HG03354 (cell line): ENCODE measurements around the gene TBX4.

Source experiments
- ATAC-seq: cut with Tn5 transposase; IDR thresholded peaks from one replicate; pipeline ENCODE4 v1.9.1; 2021; ENCODE audit warnings: mild to moderate bottlenecking; ENCODE audit not compliant: unreplicated experiment, poor library complexity, severe bottlenecking

TBX4 gene

DNA sequence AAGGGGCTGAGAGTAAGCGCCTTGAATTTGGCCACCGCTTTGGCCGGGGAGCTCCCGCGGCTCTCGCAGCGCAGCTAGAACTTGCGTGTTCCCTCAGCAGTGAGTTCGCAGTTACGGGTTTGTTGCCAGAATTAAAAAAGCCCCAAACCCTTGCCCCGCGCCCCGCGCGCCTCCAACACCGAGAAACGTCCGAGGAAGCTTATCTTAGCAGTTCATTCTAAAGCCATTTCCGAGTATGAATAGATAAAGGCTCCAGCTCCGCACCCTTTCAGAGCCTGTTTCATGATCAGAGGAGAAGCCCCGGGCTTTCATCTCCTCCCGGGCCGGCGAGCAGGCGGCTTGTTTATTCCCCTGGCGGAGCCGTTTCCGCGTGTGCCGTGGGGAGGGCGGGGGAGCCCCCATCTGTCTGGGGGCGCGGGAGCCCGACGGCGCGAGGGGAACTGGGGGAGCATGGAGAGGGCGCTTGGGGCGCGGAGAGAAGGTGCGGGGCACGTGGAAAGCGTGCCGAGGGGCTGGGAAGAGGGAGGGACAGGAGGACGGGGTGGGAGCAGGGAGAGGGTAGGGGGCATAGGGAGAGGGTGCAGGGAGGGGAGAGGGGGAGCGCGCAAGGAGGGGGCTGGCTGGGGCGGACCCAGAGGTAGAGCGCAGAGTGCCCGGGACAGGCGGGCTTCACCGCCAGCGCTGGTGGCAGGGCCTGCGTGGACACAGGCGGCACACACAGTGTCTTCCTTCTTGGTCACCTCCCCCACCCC, 9.9 kb downstream of the TBX4 start:
- no peak for ATAC-seq

GRCh38 chr17:61462719-61463315, 10.6 kb downstream of the TBX4 start:
- ATAC-seq: no peak

DNA sequence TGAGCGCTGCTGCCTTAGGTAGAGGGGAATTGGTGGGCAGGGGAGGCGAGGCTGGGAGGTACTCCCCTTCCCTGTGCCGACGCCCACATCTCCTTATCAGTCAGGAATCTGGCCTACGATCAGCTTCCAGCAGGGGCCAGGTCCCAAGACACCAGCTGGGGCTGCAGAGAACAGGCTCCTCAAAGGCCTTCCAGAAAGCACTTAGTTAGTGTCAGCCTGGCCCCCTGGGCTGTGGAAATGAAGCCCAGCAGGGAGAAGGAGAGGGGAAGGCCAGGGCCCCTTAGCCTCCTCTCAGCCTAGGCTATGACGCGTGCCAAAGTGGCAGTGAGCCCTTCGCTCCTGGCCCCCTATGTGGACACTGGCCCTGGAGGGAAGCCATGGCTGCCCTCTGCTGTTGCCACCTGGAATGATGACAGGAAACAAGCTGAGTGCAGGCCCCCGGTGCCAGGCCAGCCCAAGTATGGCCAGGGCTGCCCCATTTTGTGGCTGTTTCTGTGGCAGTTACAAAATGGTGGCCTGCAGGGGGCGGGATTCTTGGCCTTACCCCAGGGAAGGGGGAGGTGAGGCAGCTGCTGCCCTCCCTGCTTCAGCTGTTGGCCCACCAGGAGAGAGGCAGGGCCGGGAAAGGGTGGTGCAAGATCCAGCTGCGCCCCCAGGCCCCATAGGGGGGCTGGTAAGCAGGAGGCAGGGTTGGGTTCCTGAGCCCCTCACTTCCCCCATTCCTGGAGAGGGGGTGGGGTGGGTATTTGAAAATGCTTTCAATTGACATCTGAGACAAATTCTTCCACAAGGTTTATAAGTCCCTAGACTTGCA, 11.3 kb downstream of the TBX4 start:
- no peak for ATAC-seq

GRCh38 chr17:61464130-61464842, 12.1 kb downstream of the TBX4 start:
- no peak for ATAC-seq

DNA sequence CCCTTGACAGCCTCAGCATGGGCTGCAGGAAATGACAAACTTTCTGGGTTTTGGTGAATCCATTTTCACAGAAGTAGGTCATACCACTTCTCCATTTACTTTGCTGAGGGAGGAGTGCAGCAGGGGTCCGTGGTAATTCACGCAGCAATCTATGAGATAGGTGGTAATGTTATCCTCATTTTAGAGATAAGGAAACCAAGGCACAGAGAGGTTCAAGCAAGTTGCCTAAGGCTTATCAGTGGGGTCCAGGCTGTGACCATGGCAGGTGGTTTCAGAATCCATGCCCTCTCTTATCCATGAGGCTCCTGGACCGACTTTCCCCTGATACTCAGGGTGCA, 12.6 kb downstream of the TBX4 start:
- no peak for ATAC-seq

DNA sequence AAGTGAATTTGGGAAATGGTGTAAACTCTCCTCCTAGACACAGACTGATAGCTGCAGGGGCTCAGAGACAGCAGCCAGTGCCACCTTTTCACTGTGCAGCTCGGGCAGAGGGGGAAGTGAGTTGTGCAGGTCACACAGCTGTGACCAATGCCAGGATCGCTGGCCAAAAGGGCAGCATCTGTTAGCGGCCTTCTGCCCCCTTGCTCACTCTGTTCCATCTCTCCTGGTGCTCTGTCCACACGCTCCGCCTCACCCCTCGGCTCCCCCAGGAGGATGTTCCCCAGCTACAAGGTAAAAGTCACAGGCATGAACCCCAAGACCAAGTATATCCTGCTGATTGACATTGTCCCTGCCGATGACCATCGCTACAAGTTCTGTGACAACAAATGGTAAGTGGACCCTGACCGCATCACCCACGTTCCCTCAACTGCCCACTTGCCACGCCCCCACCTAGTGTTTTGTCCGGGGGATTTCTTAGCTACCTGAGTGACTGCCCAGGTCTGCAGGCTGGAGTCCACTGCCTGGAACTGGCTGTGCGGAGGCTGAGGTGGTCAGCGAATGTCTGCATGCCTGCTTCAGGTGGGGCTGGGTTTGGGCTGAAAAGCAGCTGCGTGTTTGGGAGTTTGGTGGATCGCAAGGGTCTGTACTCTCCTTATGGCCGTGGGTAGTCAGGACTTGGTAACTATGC, 13.5 kb downstream of the TBX4 start:
- no peak for ATAC-seq

DNA sequence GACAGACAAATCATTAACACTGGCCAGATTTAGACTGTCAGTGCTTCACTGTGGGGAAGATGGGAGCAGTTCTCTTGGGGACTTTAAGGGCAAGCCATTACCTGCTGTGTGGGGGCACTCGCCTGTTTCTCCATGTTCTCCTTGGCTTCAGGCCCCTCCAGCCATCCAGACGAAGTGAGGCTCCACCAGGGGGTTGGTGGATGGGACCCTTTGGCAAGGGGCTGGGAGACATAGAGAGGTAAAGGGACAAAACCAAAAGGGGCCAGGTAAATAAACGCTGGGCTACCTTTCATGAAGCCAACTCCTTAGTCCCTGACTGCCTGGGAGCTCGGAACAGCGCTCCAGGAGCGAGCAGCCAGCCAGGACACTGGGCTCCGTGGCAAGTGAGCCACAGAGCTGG, 14.0 kb downstream of the TBX4 start:
- no peak for ATAC-seq

- no peak for ATAC-seq
Measured at GRCh38 chr17:61467416-61468262, 15.4 kb downstream of the TBX4 start.

DNA sequence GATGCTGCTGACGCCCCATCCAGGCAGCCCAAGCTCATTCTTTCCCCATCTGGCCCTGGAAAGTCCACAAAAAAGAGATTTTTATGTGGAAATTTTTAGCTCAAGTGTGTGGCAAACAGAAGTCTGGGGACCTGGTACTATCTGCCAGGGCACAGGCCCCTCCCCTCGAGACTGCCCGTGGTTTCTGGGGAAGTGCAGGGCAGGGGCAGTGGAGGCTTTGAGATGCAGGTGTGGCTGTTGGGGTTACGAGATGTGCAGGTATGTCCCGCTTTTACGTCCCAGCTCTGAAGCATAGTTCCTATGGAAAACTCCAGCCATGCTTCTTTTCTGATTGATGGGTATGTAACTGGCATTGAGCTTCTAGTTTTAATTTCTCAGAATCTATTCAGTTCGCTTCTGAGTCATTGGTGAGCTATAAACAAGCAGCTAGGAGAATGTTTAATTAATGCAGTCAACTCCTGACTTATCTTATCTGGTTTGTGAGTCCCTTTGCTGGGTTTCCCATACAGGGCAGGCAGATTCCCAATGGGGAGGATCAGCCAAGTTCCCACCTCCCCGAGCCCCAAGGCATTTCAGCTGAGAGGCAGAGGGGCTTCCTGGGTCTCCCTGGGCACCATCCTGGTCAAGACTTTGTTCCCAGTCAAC, 16.2 kb downstream of the TBX4 start:
- ATAC-seq: no peak

- ATAC-seq: no peak
Measured at GRCh38 chr17:61469474-61469873, 17.3 kb downstream of the TBX4 start.

GRCh38 chr17:61469949-61470348, 17.7 kb downstream of the TBX4 start:
- no peak for ATAC-seq

GRCh38 chr17:61470530-61471136, 18.4 kb downstream of the TBX4 start:
- no peak for ATAC-seq

DNA sequence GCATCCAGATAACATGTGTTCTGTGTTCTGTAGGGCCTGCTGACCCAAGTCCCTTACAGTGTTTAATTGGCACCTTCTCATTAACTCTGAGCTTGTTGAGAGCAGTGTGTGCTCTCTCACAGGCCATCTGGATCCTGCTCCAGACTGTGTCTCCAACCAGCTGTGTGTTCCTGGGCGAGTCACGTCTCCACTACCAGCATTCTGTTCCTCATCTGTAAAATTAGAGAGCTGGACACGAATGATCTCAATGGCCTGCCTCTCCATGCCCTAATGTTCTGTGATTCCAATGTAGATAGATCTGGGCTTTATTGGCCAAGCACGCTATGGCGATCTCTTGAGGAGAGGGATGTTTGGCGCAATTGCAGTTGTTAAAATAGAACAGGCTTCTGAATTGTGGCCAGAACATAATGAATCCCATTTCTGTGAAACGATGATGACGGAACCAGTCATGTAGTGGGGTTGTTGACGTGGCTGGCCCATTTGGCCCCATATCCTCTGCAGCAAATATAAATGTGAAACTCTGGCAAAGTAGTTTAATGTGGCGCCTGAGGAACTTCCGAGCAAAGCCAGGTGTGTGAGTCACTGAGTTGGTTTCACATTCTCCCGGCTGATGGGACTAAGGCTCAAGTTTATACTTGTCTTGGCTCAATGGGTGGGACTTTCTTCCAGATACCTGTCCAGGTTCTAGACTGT, 22.2 kb downstream of the TBX4 start:
- no peak for ATAC-seq

DNA sequence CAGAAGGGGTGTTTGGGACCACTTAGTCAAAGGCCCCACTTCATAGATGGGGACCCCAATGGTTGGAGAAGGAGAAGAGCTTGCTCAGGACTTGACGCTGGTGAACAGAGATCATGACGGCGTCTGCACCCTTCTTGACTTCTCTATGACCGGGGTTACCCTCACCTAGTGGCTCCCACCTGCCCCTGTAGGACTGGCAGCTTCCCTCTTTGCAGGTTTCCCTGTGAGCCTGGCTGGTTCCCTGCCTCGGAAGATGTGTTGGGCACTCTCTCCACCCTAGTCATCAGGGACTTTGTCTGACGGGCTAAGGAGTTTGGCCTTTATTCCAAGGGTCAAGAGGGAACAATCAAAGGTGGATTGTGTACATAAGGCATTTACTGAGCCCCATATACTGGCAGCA, 22.7 kb downstream of the TBX4 start:
- ATAC-seq: no peak

GRCh38 chr17:61475726-61476125, 23.5 kb downstream of the TBX4 start:
- no peak for ATAC-seq

- ATAC-seq: no peak
Measured at GRCh38 chr17:61476476-61477203, 24.4 kb downstream of the TBX4 start.
